ENCODE results near the gene CNTFR. TPM values are rescaled to one million over a fixed set of nuclear protein-coding genes. Genes with fewer than 3 reads are reported as not detected.

Gene CNTFR
- total and polyA plus RNA-seq, 10 of the 15 experiments (the other 5 are each of a cell fraction or from before 2014, with no cell fraction given) = not detected

- intact Hi-C loops (cut with micrococcal nuclease; ENCODE audit: unreplicated experiment) = no loop called here
- H4K20me1 ChIP-seq (ENCODE audit: control insufficient read depth, insufficient read depth) = no peaks in the 10 kb centered on the region
- BruUV-seq (replicated peaks) = TSS peak; percentile 50
- CTCF ChIA-PET = interaction anchor here (1.0 to 5.6 kb wide), 6 partner anchors 9 to 1578 kb away, joined by 3 to 118 read pairs (median 4); partner anchors contain the start of genes DCTN3 and SIGMAR1
- peak overlapping the region; percentile 98 for H3K9ac ChIP-seq (ENCODE audit: control insufficient read depth, insufficient read depth, low read length)
- peaks cover 6% of the 10 kb centered on the region; the same call in 1 of the 2 replicates for H3K4me1 ChIP-seq (ENCODE audit: control insufficient read depth, insufficient read depth, low read length)
- WGBS (ENCODE audit: insufficient coverage, insufficient replicate concordance, low lambda C conversion rate, missing lambda C conversion rate) = 47% methylated on average over 10 of the region's 10 CpGs
- POLR2A ChIA-PET = interaction anchor here (2.2 kb wide), 1 partner anchor 9 kb away, joined by 8 read pairs; the partner anchor contains the start of gene DCTN3
- H3K79me2 ChIP-seq (ENCODE audit: control insufficient read depth, insufficient read depth, low read length) = peaks cover 6% of the 10 kb centered on the region
- RAD21 ChIA-PET (ENCODE audit: unreplicated experiment) = interaction anchor here (0.8 to 1.2 kb wide), 2 partner anchors 23 to 35 kb away, joined by 3 to 4 read pairs; partner anchors contain the start of gene GALT
- SMC1A ChIA-PET (ENCODE audit: uncharacterized antibody, unreplicated experiment) = interaction anchor here (0.6 to 2.4 kb wide), 3 partner anchors 9 to 538 kb away, joined by 3 to 13 read pairs (median 4); partner anchors contain the start of gene DCTN3
- H3K9me3 ChIP-seq (replicated peaks; ENCODE audit: control insufficient read depth, insufficient read depth, low read length) = no peaks in the 10 kb centered on the region; the same call in 2 of the 3 replicates
- H3K27me3 ChIP-seq (replicated peaks in 1 of 2; ENCODE audit: control insufficient read depth in 2 of 2, insufficient read depth in 2 of 2, low read length in 1 of 2) = no peaks in the 10 kb centered on the region
- ATAC-seq (peak; percentile 23), FAIRE-seq (no peak), DNase-seq (ENCODE audit: low read depth, low spot score) (no peak)
- H2AFZ ChIP-seq (ENCODE audit: control insufficient read depth, low read depth, low read length) = peak overlapping the region; percentile 95
- peak overlapping the region; percentile 86 for H3K4me2 ChIP-seq (ENCODE audit: control insufficient read depth, insufficient read depth)
- in situ Hi-C loops (cut with MboI) = no loop called here
- H3K36me3 ChIP-seq (ENCODE audit: control insufficient read depth in 2 of 2, insufficient read depth in 2 of 2, low read length in 1 of 2) = peaks cover 0 to 2% of the 10 kb centered on the region in 2 experiments; a peak in 1 of 4 replicates
- peak overlapping the region; percentile 85 for H3K27ac ChIP-seq (ENCODE audit: control insufficient read depth, insufficient read depth)
- H3K4me3 ChIP-seq = peak overlapping the region; percentile 81
- TF ChIP-seq ZNF207 (IDR thresholded peaks at IDR 0.05; ENCODE audit: borderline replicate concordance) (no peak), CBX5 (IDR thresholded peaks at IDR 0.05; ENCODE audit: low read depth) (no peak), PBX3 (IDR thresholded peaks at IDR 0.05; ENCODE audit: insufficient replicate concordance, low read depth, low read length) (no peak)
Measured at GRCh38 chr9:34611251-34611810, 21.8 kb upstream of the CNTFR start.
